ENCODE results near the gene PTX3.

Gene PTX3

GRCh38 chr3:157436583-157437291 lies at the start of gene PTX3:
PTX3 (plus strand) TSS chr3:157436850; CDS start chr3:157436934, 84 bp downstream.
- peak; percentile 90 for DNase-seq (ENCODE audit: low read depth)

- DNase-seq (ENCODE audit: low read depth) = peak; percentile 84
Observed at GRCh38 chr3:157387708-157388435, 48.8 kb upstream of the PTX3 start.

- peak; percentile 73 for DNase-seq (ENCODE audit: low read depth)
Observed at GRCh38 chr3:157388976-157389375, 47.7 kb upstream of the PTX3 start.

GRCh38 chr3:157390713-157391515 lies 45.7 kb upstream of the PTX3 start:
- peak; percentile 45 for DNase-seq (ENCODE audit: low read depth)

GRCh38 chr3:157392104-157392503 lies 44.5 kb upstream of the PTX3 start:
- DNase-seq (ENCODE audit: low read depth) = no peak

- peak; percentile 41 for DNase-seq (ENCODE audit: low read depth)
Observed at GRCh38 chr3:157393113-157393512, 43.5 kb upstream of the PTX3 start.

GRCh38 chr3:157394411-157394810 lies 42.2 kb upstream of the PTX3 start:
- peak; percentile 32 for DNase-seq (ENCODE audit: low read depth)

- DNase-seq (ENCODE audit: low read depth) = no peak
Observed at GRCh38 chr3:157398598-157398997, 38.1 kb upstream of the PTX3 start.

- no peak for DNase-seq (ENCODE audit: low read depth)
Observed at GRCh38 chr3:157404381-157404780, 32.3 kb upstream of the PTX3 start.

GRCh38 chr3:157405457-157405856 lies 31.2 kb upstream of the PTX3 start:
- peak; percentile 60 for DNase-seq (ENCODE audit: low read depth)

- DNase-seq (ENCODE audit: low read depth) = no peak
Observed at GRCh38 chr3:157406394-157406793, 30.3 kb upstream of the PTX3 start.

GRCh38 chr3:157407769-157408168 lies 28.9 kb upstream of the PTX3 start:
- peak; percentile 26 for DNase-seq (ENCODE audit: low read depth)

- no peak for DNase-seq (ENCODE audit: low read depth)
Observed at GRCh38 chr3:157408499-157409149, 28.0 kb upstream of the PTX3 start.

GRCh38 chr3:157409516-157409915 lies 27.1 kb upstream of the PTX3 start:
- DNase-seq (ENCODE audit: low read depth) = no peak

- DNase-seq (ENCODE audit: low read depth) = no peak
Observed at GRCh38 chr3:157410945-157411344, 25.7 kb upstream of the PTX3 start.

GRCh38 chr3:157412323-157412855 lies 24.3 kb upstream of the PTX3 start:
- no peak for DNase-seq (ENCODE audit: low read depth)

- no peak for DNase-seq (ENCODE audit: low read depth)
Observed at GRCh38 chr3:157414861-157415260, 21.8 kb upstream of the PTX3 start.

- DNase-seq (ENCODE audit: low read depth) = no peak
Observed at GRCh38 chr3:157416347-157417087, 20.1 kb upstream of the PTX3 start.

- DNase-seq (ENCODE audit: low read depth) = peak; percentile 53
Observed at GRCh38 chr3:157417247-157417646, 19.4 kb upstream of the PTX3 start.

GRCh38 chr3:157418104-157418503 lies 18.5 kb upstream of the PTX3 start:
- DNase-seq (ENCODE audit: low read depth) = peak; percentile 74

- no peak for DNase-seq (ENCODE audit: low read depth)
Observed at GRCh38 chr3:157420606-157421130, 16.0 kb upstream of the PTX3 start.
